Umbilical cord (tissue), 2 donors: ENCODE data around the gene PRKAG2. TPM values are rescaled to one million over a fixed set of nuclear protein-coding genes. Genes with fewer than 3 reads are reported as not detected.

ENCODE experiments used
- DNase-seq: peaks from one replicate; pipeline ENCODE4 v3.0.0-alpha.2; 2015; ENCODE audit warnings: low spot score
- total RNA-seq: library from RNA; depleted of rRNA; stranded (reverse); fragments of >200 nt; gene quantifications from one replicate; pipeline ENCODE4 v1.2.3, GENCODE V29; 2014; ENCODE audit warnings: low replicate concordance; ENCODE audit not compliant: insufficient read depth

The PRKAG2 gene
- total RNA-seq, 1 donor from 2014 or later: 71.7 TPM

GRCh38 chr7:151820491-151821105 lies 56.3 kb downstream of the PRKAG2 start:
- DNase-seq: no peak

GRCh38 chr7:151819866-151820265 lies 57.0 kb downstream of the PRKAG2 start:
- DNase-seq: no peak

GRCh38 chr7:151818674-151819519 lies 58.0 kb downstream of the PRKAG2 start:
- DNase-seq: no peak

DNA sequence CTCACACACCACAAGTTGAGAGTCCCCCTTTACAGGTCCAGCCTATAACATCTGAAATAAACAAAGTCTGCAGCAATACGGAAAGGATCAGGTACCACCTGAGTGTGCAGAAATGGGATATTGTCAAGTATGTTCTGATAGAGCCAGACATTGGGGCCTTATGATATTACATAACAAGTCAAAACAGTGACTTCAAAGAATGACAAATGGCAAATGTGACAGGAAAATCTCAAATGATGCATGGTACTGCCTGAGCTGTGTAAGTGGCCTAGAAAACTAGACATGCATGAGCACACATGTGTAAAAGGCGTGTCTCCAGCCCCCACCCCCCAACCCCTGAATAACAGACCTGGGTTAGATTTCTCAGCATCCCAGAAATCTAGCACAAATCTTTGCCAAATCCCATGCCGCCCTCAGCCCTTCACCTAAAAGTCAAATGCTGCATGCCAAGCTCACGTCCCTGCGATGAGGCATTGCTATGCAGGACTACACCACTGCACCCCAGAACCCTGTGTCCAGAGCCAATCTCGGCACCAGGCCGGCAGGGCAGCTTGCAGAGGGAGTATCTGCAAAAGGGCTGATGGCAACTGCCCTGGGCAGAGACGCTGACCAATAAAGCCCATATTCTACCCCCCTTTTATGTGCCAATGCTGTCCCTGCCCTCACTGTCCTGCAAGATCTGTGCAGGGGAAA lies 58.8 kb downstream of the PRKAG2 start:
- no peak for DNase-seq

DNA sequence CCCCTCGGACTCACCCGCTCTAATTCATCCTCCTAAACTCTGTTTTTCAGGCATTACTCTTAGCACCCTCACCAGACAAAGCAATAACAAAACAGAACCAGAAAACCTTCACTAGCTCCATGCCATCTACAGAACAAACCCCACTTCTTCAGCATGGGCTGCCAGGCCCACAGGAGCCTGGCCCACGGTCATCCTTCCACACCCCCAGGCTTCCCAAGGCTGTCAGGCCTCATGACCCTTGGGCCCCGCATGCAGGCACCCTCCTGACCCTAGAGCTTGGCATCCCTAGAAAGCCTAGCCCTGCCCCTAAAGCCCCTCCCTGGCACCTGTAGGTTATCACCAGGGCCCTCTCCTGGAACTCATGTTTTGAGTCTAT lies 59.6 kb downstream of the PRKAG2 start:
- no peak for DNase-seq

- no peak for DNase-seq
Observed at GRCh38 chr7:151816562-151817314, 60.2 kb downstream of the PRKAG2 start.

DNA sequence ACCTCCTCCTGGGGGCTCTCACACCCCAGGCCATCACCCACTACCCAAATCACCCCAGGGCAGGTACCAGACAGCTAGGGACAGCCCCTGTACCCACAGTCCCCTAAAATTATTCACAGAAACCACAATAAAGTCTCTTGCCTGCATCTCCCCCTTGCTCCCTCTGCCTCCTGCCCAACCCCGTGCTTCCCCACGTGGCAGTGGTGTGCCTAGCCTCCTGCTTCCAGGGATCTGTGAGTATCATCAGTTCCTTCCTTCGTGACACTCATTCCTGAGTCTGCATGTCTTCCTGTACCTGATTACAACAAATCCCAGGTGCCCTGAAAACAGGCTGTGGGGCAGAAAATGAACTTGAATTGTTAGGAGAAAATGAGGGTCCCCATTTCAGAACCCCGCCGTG lies 61.5 kb downstream of the PRKAG2 start:
- DNase-seq: no peak

GRCh38 chr7:151814400-151815009 lies 62.4 kb downstream of the PRKAG2 start:
- DNase-seq: no peak

GRCh38 chr7:151813997-151814396 lies 62.9 kb downstream of the PRKAG2 start:
- no peak for DNase-seq

DNA sequence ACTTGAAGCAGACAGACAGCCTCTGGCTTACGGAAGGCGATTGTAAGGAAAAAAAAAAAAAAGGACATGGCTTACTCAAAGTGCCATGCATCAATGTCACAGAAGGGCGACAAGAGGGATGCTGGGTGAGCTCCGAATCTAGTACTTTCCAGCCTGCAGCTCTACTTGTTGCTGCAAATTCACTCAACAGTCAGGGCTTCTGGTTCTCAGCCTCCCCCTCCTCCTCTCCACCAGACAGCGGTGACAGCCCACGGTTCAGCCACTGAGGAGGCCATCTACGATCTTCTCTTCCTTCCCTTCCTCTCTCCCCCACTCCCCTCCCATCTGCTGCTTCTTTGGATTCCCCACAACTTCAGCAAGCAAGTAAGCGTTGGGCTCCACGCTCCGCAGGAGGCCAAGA lies 63.5 kb downstream of the PRKAG2 start:
- DNase-seq: no peak

GRCh38 chr7:151812967-151813366 lies 63.9 kb downstream of the PRKAG2 start:
- no peak for DNase-seq

- DNase-seq: no peak
Observed at GRCh38 chr7:151810441-151811232, 66.3 kb downstream of the PRKAG2 start.

DNA sequence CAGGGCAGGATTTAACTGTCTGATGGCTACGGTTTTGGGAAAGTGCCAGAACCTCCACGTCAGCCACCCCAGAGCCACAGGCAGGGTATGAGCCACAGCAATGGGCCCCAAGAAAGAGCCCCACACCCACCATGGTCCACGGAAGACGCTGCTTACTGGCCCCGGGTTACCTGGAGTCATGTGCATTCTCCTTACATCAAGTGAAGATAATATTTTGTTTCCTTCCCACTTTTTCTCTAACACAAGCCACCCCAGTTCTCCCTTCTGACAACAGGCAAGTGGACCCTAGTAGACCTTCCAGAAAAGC lies 67.1 kb downstream of the PRKAG2 start:
- no peak for DNase-seq

DNA sequence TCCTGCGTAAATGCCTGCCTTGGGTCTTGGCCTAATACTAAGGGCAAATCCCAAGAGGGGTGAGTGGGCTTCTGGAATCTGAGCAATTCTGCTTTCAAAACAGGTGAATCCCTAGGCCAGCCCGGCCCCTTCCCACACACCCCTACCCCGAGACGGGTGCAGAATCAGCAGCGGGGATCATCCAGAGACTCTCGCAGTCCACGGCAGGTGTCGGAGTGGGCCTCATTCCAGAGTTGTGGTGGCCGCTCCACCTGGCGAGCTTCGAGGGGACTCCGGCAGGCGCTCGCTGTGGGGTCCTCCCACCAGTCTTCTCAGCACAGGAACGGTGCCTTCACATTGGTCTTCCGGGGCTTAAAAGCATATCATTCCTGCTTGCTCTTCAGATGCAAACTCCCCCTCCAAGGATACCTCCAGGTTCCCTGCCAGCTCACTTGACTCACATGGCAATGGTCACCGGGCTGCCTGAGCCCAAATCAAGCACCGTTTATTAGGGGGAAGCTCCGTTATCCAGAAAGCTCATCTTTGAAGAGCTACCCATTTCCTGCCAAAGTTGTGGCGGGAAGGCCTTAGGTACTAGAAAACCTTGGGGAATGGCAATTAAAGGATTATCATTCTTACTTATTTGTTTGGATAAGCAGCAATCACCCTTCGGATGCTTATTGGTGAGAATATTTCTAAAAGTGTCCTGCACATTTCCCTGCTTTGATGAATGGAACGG lies 67.6 kb downstream of the PRKAG2 start:
- DNase-seq: no peak

DNA sequence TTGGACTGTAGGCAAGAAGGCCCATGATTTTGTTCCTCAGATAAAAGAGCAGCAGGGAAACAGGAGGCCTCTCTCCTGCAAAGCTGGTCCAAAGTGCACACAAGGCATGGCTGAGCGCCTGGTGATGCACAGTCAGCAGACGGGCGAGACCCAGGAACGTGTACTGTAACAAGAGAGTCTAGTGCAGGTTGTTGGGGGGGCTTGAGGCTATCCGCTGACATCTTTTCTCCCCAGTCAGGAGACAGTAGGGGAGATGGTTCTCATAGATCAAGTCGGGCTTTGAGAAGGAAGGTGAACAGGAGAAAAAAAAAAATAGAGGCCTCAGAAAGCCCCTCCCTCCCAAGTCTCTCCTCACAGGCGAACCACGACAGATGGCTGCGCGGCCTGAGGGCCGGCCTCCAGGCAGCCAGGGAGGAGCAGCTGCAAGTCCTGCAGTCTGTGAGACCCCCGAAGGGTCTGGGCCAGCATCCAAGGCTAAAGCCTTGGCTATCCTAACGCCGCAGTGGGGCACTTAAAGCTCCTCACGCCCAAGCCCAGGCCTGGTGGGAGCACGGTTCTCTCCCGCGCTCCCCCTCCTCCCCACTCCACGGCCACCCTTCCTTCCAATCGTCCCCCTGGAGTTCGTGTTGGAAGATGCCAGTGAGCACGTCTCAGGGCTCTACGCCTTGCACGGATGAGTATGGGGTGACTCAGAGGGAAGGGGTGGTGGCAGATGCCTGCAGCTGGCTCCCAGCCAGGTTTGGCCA lies 68.3 kb downstream of the PRKAG2 start:
- no peak for DNase-seq

GRCh38 chr7:151807846-151808245 lies 69.1 kb downstream of the PRKAG2 start:
- DNase-seq: no peak

DNA sequence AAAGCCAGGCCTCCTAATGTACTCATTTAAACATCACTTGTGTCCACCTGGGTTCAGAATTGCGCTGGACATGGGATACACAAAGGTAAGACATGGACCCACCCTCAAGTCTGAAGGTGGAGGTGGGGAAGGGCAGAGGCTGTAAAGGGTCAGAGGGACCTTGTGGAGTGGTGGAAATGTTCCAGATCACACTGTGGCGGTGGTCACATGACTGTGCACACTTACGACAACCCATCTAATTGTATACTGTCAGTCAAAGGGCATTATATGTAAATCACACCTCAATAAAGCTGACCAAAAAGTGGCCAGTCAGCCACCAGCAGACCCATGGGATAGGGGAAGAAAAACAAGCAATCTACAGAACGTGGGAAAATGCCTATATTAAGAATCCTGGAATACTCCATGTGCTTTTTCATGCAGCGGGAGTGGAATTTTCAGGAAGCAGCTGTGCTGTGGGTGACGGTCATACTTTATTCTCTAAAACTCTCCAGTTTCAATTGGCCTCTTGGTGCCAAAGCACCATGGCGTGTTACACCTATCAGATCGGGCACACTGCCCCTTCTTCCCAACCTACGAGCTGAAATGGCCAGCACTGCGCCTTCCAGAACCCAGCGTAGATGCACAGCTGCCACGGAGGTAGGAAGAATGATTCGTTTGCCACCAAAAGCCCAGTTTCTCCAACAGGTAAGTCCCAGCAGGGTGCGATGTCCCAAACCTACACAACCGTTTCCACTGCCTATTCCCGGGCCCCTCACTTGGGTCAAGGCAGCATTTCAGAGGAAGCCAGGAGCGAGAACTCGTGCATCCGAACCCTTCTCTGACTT lies 69.8 kb downstream of the PRKAG2 start:
- DNase-seq: no peak

DNA sequence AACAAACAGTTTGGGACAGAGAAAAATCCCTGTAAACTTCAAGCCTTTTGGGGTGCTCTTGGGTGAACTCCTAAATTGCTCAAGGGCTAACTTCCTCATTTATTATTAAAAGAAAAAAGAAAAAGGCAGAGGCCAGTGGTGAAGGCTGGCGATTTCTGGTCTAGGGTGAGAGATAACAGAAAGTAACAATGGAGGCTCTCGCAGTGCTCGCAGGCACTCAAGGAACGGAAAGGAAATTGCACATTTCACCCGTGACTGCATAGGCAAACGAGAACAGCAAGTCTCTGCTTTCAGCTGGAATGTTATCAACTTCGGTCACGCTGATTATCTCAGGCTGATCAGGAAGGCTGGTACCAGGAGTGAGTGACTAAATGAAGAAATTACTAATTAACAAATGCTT lies 70.7 kb downstream of the PRKAG2 start:
- no peak for DNase-seq

DNA sequence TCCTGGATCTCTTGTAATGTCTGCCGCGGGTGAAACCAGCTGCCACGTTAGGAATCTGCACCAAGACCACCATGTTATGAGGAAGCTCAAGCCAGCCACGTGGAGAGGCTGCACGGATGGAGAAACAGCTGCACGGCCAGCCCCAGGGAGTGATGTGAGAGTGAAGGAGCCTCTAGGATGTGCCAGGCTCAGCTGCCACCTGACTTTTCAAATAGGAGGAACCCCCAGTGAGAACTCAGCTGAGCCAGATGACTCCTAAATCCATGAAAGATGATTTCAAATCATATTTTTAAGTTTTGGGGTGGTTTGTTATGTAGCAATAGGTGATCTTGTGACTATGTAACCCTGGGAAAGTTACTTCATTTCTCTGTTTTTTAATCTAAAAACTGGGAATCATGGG lies 71.7 kb downstream of the PRKAG2 start:
- no peak for DNase-seq
